Heart left ventricle (tissue), 16 donors: Measurements from ENCODE around the gene OR8B2. TPM values are rescaled to one million over a fixed set of nuclear protein-coding genes. Genes with fewer than 3 reads are reported as not detected.
A peak's percentile ranks its signal among the peaks of the same experiment; 100 is the strongest.

Source experiments
- ATAC-seq, 4 donors: fragments of 200-7000 bp; cut with Tn5 transposase; one replicate each; pipeline ENCODE4 v1.9.1; 2020 to 2022; ENCODE audit warnings: moderate library complexity in 4 of 4, mild to moderate bottlenecking in 3 of 4, moderate number of reproducible peaks in 1 of 4
- DNase-seq, 5 donors: peaks; one replicate each; pipeline ENCODE4 v3.0.0-alpha.2; 2020
- H3K27ac ChIP-seq, 12 donors: fragments of 200-600 bp; sonication (generic) in 4 of 12; one replicate each; pipeline versions ENCODE4 v1.5.0 to v1.8.0; 2016 to 2022; ENCODE audit warnings: mild to moderate bottlenecking in 2 of 12
- H3K27me3 ChIP-seq, 9 donors: fragments of 200-600 bp; sonication (generic) in 2 of 9; one replicate each; pipeline versions ENCODE4 v1.5.1 to v1.8.0; 2016 to 2022; ENCODE audit warnings: mild to moderate bottlenecking in 3 of 9
- H3K36me3 ChIP-seq, 9 donors: fragments of 200-600 bp; sonication (generic) in 2 of 9; one replicate each; pipeline versions ENCODE4 v1.5.0 to v1.8.0; 2018 to 2022; ENCODE audit warnings: mild to moderate bottlenecking in 2 of 9
- H3K4me1 ChIP-seq, 12 donors: fragments of 200-600 bp; sonication (generic) in 4 of 12; one replicate each; pipeline versions ENCODE4 v1.5.0 to v1.8.0; 2016 to 2022; ENCODE audit warnings: mild to moderate bottlenecking in 3 of 12
- H3K4me3 ChIP-seq, 12 donors: fragments of 200-600 bp; sonication (generic) in 4 of 12; one replicate each; pipeline versions ENCODE4 v1.5.0 to v1.8.0; 2017 to 2022; ENCODE audit warnings: mild to moderate bottlenecking in 9 of 12, moderate library complexity in 4 of 12
- H3K9me3 ChIP-seq, 12 donors: fragments of 200-600 bp; sonication (generic) in 4 of 12; one replicate each; pipeline versions ENCODE4 v1.5.0 to v1.8.0; 2016 to 2022; ENCODE audit warnings: mild to moderate bottlenecking in 1 of 12
- CTCF ChIP-seq, 12 donors: fragments of 200-600 bp; sonication (generic) in 4 of 12; IDR thresholded peaks; one replicate each; pipeline versions ENCODE4 v1.5.0 to v1.8.0; 2018 to 2022; ENCODE audit warnings: antibody characterized with exemption in 12 of 12, mild to moderate bottlenecking in 5 of 12
- POLR2A ChIP-seq, 2 donors: fragments of 450-650 bp; IDR thresholded peaks; one replicate each; pipeline ENCODE4 v1.6.1; 2017; ENCODE audit warnings: antibody characterized with exemption in 2 of 2, mild to moderate bottlenecking in 2 of 2, moderate library complexity in 2 of 2
- WGBS, 4 donors: extraction: QIAGEN DNeasy Blood & Tissue Kit in 2 of 4; methylation state at CpG; one replicate each; pipeline versions ENCODE4 v1.1.5 to v1.1.7; 2013 to 2018; 5-methylcytosine and 5-hydroxymethylcytosine counted together
- intact Hi-C, 10 donors: fragments of 100-400 bp; cut with DNase I; formaldehyde crosslinking; loops; one replicate each; pipeline versions ENCODE4 v1.11.1 to v1.14.2; 2022
- polyA plus RNA-seq, 2 donors: library from polyadenylated mRNA; stranded (reverse); fragments of 200-250 nt; gene quantifications; one replicate each; pipeline ENCODE4 v1.2.3, GENCODE V29; 2013
- total RNA-seq, 9 donors: library from RNA; depleted of rRNA in 2 of 9; stranded (reverse); fragments of >200 nt in 2 of 9; fragmentation: NEBNext Ultra II Directional in 3 of 9; extraction: Animal tissue kit (Norgen Biotek cat#: 25700) in 3 of 9; gene quantifications; one replicate each; pipeline versions ENCODE4 v1.1.0 to v1.2.4, GENCODE V29; 2016 to 2023
- donor health status: ischemic (EF 13 %, LVEDD 7.1; RV severe dilation, severe dysfunction).
- donor health status: healthy with polysubstance abuse.
- donor health status: DM: no; HTN: yes; CAD: no.
- donor health status: DM: no; HTN: no; CAD: no.
- donor health status: ischemic (EF 25% LVEDD 6.9; RV normal size, moderate dysfunction).
- donor health status: ischemic (EF 25% LVEDD 5.7; RV mildly dilated, moderate dysfunction).
- donor health status: healthy.
- donor health status: DM: yes; HTN: yes; CAD: no.
- donor health status: ischemic (EF 35%, LVEDD 5.7; RV mildly dilated, moderate dysfunction).
- donor health status: nonischemic (EF 11% LVEDD 7.7; RV severe dilation, severe dysfunction).
- donor health status: DM: yes; HTN: yes; CAD: no.
- donor health status: PGD.
- donor health status: ischemic (EF 29% LVEDD 5.4; RV normal size, mild dysfunction).
- donor health status: nonischemic (EF 23%, LVEDD 6.1; RV moderate dilation, normal function).

Gene OR8B2
- total and polyA plus RNA-seq, 11 donors: not detected

GRCh38 chr11:124340142-124340447 is 44.2 kb downstream of the OR8B2 start:
- intact Hi-C loops: no loop called here
- no peaks in the 10 kb centered on the region for H3K27me3 ChIP-seq
- ATAC-seq (no peak), DNase-seq (no peak)
- no peak overlapping the region for H3K4me3 ChIP-seq
- no peaks in the 10 kb centered on the region for H3K36me3 ChIP-seq
- H3K27ac ChIP-seq: peak overlapping the region in 1 of 12 donors; percentile 49
- WGBS, 4 donors: 54 to 65% (median 63%) methylated on average over 2 of the region's 2 CpGs
- no peaks in the 10 kb centered on the region for H3K4me1 ChIP-seq
- TF ChIP-seq CTCF (IDR thresholded peaks at IDR 0.05) (no peak), POLR2A (IDR thresholded peaks at IDR 0.05) (no peak)
- no peaks in the 10 kb centered on the region for H3K9me3 ChIP-seq

- Histone ChIP-seq H3K27me3 (no peaks in the 10 kb centered on the region), H3K4me1 (no peaks in the 10 kb centered on the region), H3K9me3 (no peaks in the 10 kb centered on the region), H3K4me3 (no peak overlapping the region), H3K27ac (peak overlapping the region in 1 of 12 donors; percentile 49), H3K36me3 (no peaks in the 10 kb centered on the region)
- DNase-seq (no peak), ATAC-seq (no peak)
- intact Hi-C loops: no loop called here
- TF ChIP-seq POLR2A (IDR thresholded peaks at IDR 0.05) (no peak), CTCF (IDR thresholded peaks at IDR 0.05) (no peak)
- 72 to 81% (median 75%) methylated on average over 6 of the region's 6 CpGs for WGBS, 4 donors
Measured at GRCh38 chr11:124339396-124340141, 44.7 kb downstream of the OR8B2 start.

Other genes starting within 250 kb of the OR8B2 start
- gene OR10D3, start 201.2 kb downstream of the OR8B2 start, total RNA-seq: not detected
- gene OR10D3, start 201.2 kb downstream of the OR8B2 start, polyA plus RNA-seq: not detected
- gene OR8G1, start 143.4 kb downstream of the OR8B2 start, total RNA-seq: not detected
- not detected for gene OR8G1, start 143.4 kb downstream of the OR8B2 start, polyA plus RNA-seq
- gene OR8G5, start 128.1 kb downstream of the OR8B2 start, total RNA-seq: not detected
- not detected for gene OR8G5, start 128.1 kb downstream of the OR8B2 start, polyA plus RNA-seq
- not detected for gene OR8D1, start 70.5 kb downstream of the OR8B2 start, total RNA-seq
- gene OR8D1, start 70.5 kb downstream of the OR8B2 start, polyA plus RNA-seq: not detected
- not detected for gene OR8D2, start 64.3 kb downstream of the OR8B2 start, total RNA-seq
- gene OR8D2, start 64.3 kb downstream of the OR8B2 start, polyA plus RNA-seq: not detected
- not detected for gene OR8B3, start 14.5 kb upstream of the OR8B2 start, total RNA-seq
- not detected for gene OR8B3, start 14.5 kb upstream of the OR8B2 start, polyA plus RNA-seq
- gene OR8B4, start 40.4 kb upstream of the OR8B2 start, total RNA-seq: not detected
- not detected for gene OR8B4, start 40.4 kb upstream of the OR8B2 start, polyA plus RNA-seq
- gene OR8B8, start 61.2 kb upstream of the OR8B2 start, total RNA-seq: not detected
- not detected for gene OR8B8, start 61.2 kb upstream of the OR8B2 start, polyA plus RNA-seq
- gene OR8B12, start 159.2 kb upstream of the OR8B2 start, total RNA-seq: not detected
- gene OR8B12, start 159.2 kb upstream of the OR8B2 start, polyA plus RNA-seq: not detected
- gene OR8A1, start 185.5 kb upstream of the OR8B2 start, total RNA-seq: not detected
- gene OR8A1, start 185.5 kb upstream of the OR8B2 start, polyA plus RNA-seq: not detected
- not detected for gene PANX3, start 226.9 kb upstream of the OR8B2 start, total RNA-seq
- gene PANX3, start 226.9 kb upstream of the OR8B2 start, polyA plus RNA-seq: not detected
- gene TBRG1, start 238.4 kb upstream of the OR8B2 start, total RNA-seq: 10 to 100 TPM; 13.9 to 24.9 (median 19.8) TPM
- gene TBRG1, start 238.4 kb upstream of the OR8B2 start, polyA plus RNA-seq: 10 to 100 TPM; 12.0 to 27.2 TPM